GM23338 (cell line): ENCODE measurements around the gene TRIM61. TPM values are rescaled to one million over a fixed set of nuclear protein-coding genes. Genes with fewer than 3 reads are reported as not detected.

Experiments used
- ATAC-seq: fragments of 200-7000 bp; cut with Tn5 transposase; 3 replicates; pipeline ENCODE4 v1.9.1; 2020
- DNase-seq: peaks from one replicate; pipeline ENCODE4 v3.0.0-alpha.2; 2015; ENCODE audit warnings: low spot score
- H2AFZ ChIP-seq: fragments of 200-600 bp; sonication (generic); 2 replicates; pipeline ENCODE4 v1.8.0; 2016; ENCODE audit warnings: antibody characterized with exemption, mild to moderate bottlenecking, moderate library complexity
- H3F3A ChIP-seq: fragments of 200-600 bp; sonication (generic); replicated peaks from 2 replicates; pipeline ENCODE4 v1.8.0; 2017; ENCODE audit warnings: antibody characterized with exemption, mixed run types, low read depth
- H3K27ac ChIP-seq: fragments of 200-600 bp; sonication (generic); 2 replicates; pipeline ENCODE4 v1.6.1; 2016; ENCODE audit warnings: low read depth
- H3K27me3 ChIP-seq: fragments of 200-600 bp; sonication (generic); 2 replicates; pipeline ENCODE4 v1.8.0; 2016; ENCODE audit warnings: mild to moderate bottlenecking, mixed run types, moderate library complexity; ENCODE audit not compliant: insufficient read depth
- H3K36me3 ChIP-seq: fragments of 200-600 bp; sonication (generic); 2 replicates; pipeline ENCODE4 v1.8.0; 2016; ENCODE audit warnings: mild to moderate bottlenecking; ENCODE audit not compliant: insufficient read depth
- H3K4me1 ChIP-seq: fragments of 200-600 bp; sonication (generic); 2 replicates; pipeline ENCODE4 v1.8.0; 2016; ENCODE audit warnings: mild to moderate bottlenecking, moderate library complexity; ENCODE audit not compliant: insufficient read depth
- H3K4me2 ChIP-seq: fragments of 200-600 bp; sonication (generic); 2 replicates; pipeline ENCODE4 v1.7.1; 2017; ENCODE audit warnings: mixed run types
- H3K4me3 ChIP-seq: fragments of 200-600 bp; sonication (generic); 2 replicates; pipeline ENCODE4 v1.6.1; 2016; ENCODE audit warnings: mixed run types
- H3K79me2 ChIP-seq: fragments of 200-600 bp; sonication (generic); replicated peaks from 2 replicates; pipeline ENCODE4 v1.8.0; 2017; ENCODE audit warnings: mild to moderate bottlenecking; ENCODE audit not compliant: insufficient read depth
- H3K9me2 ChIP-seq: fragments of 200-600 bp; sonication (generic); 2 replicates; pipeline ENCODE4 v1.8.0; 2017; ENCODE audit not compliant: insufficient read depth
- H4K20me1 ChIP-seq: fragments of 200-600 bp; sonication (generic); replicated peaks from 2 replicates; pipeline ENCODE4 v1.8.0; 2017; ENCODE audit warnings: mild to moderate bottlenecking; ENCODE audit not compliant: insufficient read depth
- H3K27ac Mint-ChIP-seq: 2 replicates; pipeline ENCODE4 v1.8.0; 2020; ENCODE audit warnings: inconsistent platforms, mild to moderate bottlenecking, moderate library complexity, mixed read lengths
- H3K27me3 Mint-ChIP-seq: 3 replicates; pipeline ENCODE4 v1.8.0; 2022; ENCODE audit warnings: low read depth, mild to moderate bottlenecking, moderate library complexity, mixed read lengths, inconsistent platforms; ENCODE audit not compliant: insufficient read depth, poor library complexity
- H3K36me3 Mint-ChIP-seq: 3 replicates; pipeline ENCODE4 v1.8.0; 2021; ENCODE audit warnings: low read depth, mild to moderate bottlenecking, inconsistent platforms, moderate library complexity, mixed read lengths
- H3K4me1 Mint-ChIP-seq: 3 replicates; pipeline ENCODE4 v1.8.0; 2020; ENCODE audit warnings: mild to moderate bottlenecking, inconsistent platforms, mixed read lengths
- H3K4me3 Mint-ChIP-seq: 3 replicates; pipeline ENCODE4 v1.8.0; 2021; ENCODE audit warnings: moderate library complexity, mild to moderate bottlenecking, inconsistent platforms, mixed read lengths
- H3K9me3 Mint-ChIP-seq: 3 replicates; pipeline ENCODE4 v1.8.0; 2020; ENCODE audit warnings: moderate library complexity, mild to moderate bottlenecking, inconsistent platforms, mixed read lengths
- CREB1 ChIP-seq: fragments of 250-450 bp; sonication (Bioruptor Pico); IDR thresholded peaks from 2 replicates; pipeline ENCODE4 v1.5.0; 2020; ENCODE audit warnings: low read depth, mild to moderate bottlenecking, moderate library complexity
- CTCF ChIP-seq, 2 experiments: fragments of 200-600 bp in 1 of 2; sonication (generic) in 1 of 2; conservative IDR thresholded peaks; 2 replicates each; pipeline versions ENCODE4 v1.5.1 to v1.6.1; 2016 to 2017; ENCODE audit warnings: antibody characterized with exemption in 2 of 2, low read depth in 2 of 2, mild to moderate bottlenecking in 2 of 2, moderate library complexity in 1 of 2
- ETS1 ChIP-seq: IDR thresholded peaks from 2 replicates; pipeline ENCODE4 v1.6.1; 2016; ENCODE audit warnings: antibody characterized with exemption
- EZH2phosphoT487 ChIP-seq: fragments of 200-600 bp; sonication (generic); IDR thresholded peaks from one replicate; pipeline ENCODE4 v1.8.1; 2018; ENCODE audit warnings: antibody characterized with exemption; ENCODE audit not compliant: unreplicated experiment
- REST ChIP-seq: IDR thresholded peaks from one replicate; pipeline ENCODE4 v1.6.1; 2018; ENCODE audit warnings: antibody characterized with exemption; ENCODE audit not compliant: unreplicated experiment
- ZNF114 ChIP-seq: fragments of 250-450 bp; sonication (Bioruptor Pico); IDR thresholded peaks from 2 replicates; pipeline ENCODE4 v1.5.0; 2020; ENCODE audit warnings: mild to moderate bottlenecking, moderate library complexity
- ZNF331 ChIP-seq: fragments of 250-450 bp; sonication (Bioruptor Pico); IDR thresholded peaks from 2 replicates; pipeline ENCODE4 v1.5.0; 2020; ENCODE audit warnings: low read depth, mild to moderate bottlenecking, moderate library complexity
- polyA plus RNA-seq: library from polyadenylated mRNA; unstranded; fragments of >200 nt; fragmentation: Nextera tagmentation; extraction: Ambion mirVana; gene quantifications from 2 replicates; pipeline ENCODE4 v1.2.1, GENCODE V29; 2016
- total RNA-seq: library from RNA; depleted of rRNA; stranded (reverse); fragments of >200 nt; shearing (Covaris generic); gene quantifications from 2 replicates; pipeline ENCODE4 v1.2.3, GENCODE V29; 2014

The TRIM61 gene
- total and polyA plus RNA-seq, 2 experiments from 2014 or later, result 0.38 TPM; not detected in 1

- H3K9me2 ChIP-seq, result peaks cover 8% of the 10 kb centered on the region; the same call in 1 of the 2 replicates
- Mint-ChIP-seq H3K4me1 (no peaks in the 10 kb centered on the region), H3K27ac (no peak overlapping the region), H3K4me3 (no peak overlapping the region), H3K27me3 (no peaks in the 10 kb centered on the region), H3K36me3 (no peaks in the 10 kb centered on the region), H3K9me3 (no peaks in the 10 kb centered on the region)
- H3F3A ChIP-seq, result 0 out of 2 replicates have a peak, but pooled peaks cover 3% of the 10 kb centered on the region
- H2AFZ ChIP-seq, result no peak overlapping the region
- DNase-seq (peak; percentile 65), ATAC-seq (peak; percentile 91)
- H4K20me1 ChIP-seq, result no peaks in the 10 kb centered on the region
- H3K36me3 ChIP-seq, result no peaks in the 10 kb centered on the region
- H3K27me3 ChIP-seq, result no peaks in the 10 kb centered on the region
- TF ChIP-seq CTCF (conservative IDR thresholded peaks at IDR 0.05; ENCODE audit: low read depth in 2 of 2), result peak; percentile 59 to 72
- TF ChIP-seq EZH2phosphoT487, result no peak
- no peaks in the 10 kb centered on the region; the same call in 1 of the 2 replicates for H3K4me1 ChIP-seq
- H3K79me2 ChIP-seq, result no peaks in the 10 kb centered on the region
- no peak overlapping the region for H3K4me3 ChIP-seq
- H3K4me2 ChIP-seq, result no peak overlapping the region
- H3K27ac ChIP-seq, result no peak overlapping the region
These were observed 27.9 kb downstream of the TRIM61 start for GRCh38 chr4:164949448-164950143.

- Histone ChIP-seq H3K4me2 (no peak overlapping the region), H4K20me1 (no peaks in the 10 kb centered on the region), H3K27me3 (no peaks in the 10 kb centered on the region), H3K9me2 (peaks cover 8% of the 10 kb centered on the region; the same call in 1 of the 2 replicates), H3K27ac (no peak overlapping the region), H3F3A (0 out of 2 replicates have a peak, but pooled peaks cover 3% of the 10 kb centered on the region), H3K79me2 (no peaks in the 10 kb centered on the region), H3K4me3 (no peak overlapping the region), H3K4me1 (no peaks in the 10 kb centered on the region; the same call in 1 of the 2 replicates), H3K36me3 (no peaks in the 10 kb centered on the region), H2AFZ (no peak overlapping the region)
- Mint-ChIP-seq H3K9me3 (no peaks in the 10 kb centered on the region), H3K27ac (no peak overlapping the region), H3K36me3 (no peaks in the 10 kb centered on the region), H3K4me3 (no peak overlapping the region), H3K4me1 (no peaks in the 10 kb centered on the region), H3K27me3 (no peaks in the 10 kb centered on the region)
- no peak for DNase-seq
- no peak for ATAC-seq
- no peak for TF ChIP-seq ZNF114 (CRISPR knock-in tag)
- TF ChIP-seq CTCF (conservative IDR thresholded peaks at IDR 0.05; ENCODE audit: low read depth in 2 of 2), result no peak
- TF ChIP-seq ZNF331 (CRISPR knock-in tag), result no peak
- TF ChIP-seq REST, result no peak
- no peak for TF ChIP-seq CREB1 (CRISPR knock-in tag)
- no peak for TF ChIP-seq ETS1
These were observed 28.5 kb downstream of the TRIM61 start for GRCh38 chr4:164948975-164949374.
